Measurements from ENCODE around the gene ADAM22.

The ADAM22 gene

DNA sequence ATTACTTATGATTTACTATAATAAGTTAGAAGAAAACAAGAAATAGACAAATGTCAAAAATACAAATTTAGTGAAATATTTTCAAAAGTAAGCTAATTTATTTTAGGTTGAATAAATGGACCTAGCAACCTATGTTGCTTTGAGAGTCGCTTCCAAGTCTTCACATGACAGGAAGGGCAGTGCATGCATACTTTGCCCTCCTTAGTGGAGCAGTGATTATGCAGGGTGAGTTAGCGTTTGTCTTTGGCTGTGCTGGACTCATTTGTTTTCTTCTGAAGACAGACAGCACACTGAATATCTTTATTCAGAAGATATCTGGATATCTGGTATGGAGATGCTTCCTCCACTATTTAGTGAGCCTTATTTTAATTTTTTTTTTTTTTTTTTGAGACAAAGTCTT is 183.3 kb downstream of the ADAM22 start:
- Histone ChIP-seq H3K4me2 (no peak overlapping the region), H3K36me3 (0 out of 22 replicates have a peak, but pooled peaks cover 0 to 5% (median 0%) of the 10 kb centered on the region in 11 experiments), H3K9ac (no peak overlapping the region), H3K4me1 (peaks cover 0 to 18% (median 0%) of the 10 kb centered on the region in 10 experiments; a peak in 4 of 20 replicates), H3K4me3 (no peak overlapping the region), H3K27ac (no peak overlapping the region), H3K27me3 (no peaks in the 10 kb centered on the region), H3K9me3 (replicated peaks in 1 of 11) (no peaks in the 10 kb centered on the region), H4K20me1 (no peaks in the 10 kb centered on the region; a peak in 1 of 22 replicates)
- no peak for TF ChIP-seq Cebpa-rat (IDR thresholded peaks at IDR 0.05)

DNA sequence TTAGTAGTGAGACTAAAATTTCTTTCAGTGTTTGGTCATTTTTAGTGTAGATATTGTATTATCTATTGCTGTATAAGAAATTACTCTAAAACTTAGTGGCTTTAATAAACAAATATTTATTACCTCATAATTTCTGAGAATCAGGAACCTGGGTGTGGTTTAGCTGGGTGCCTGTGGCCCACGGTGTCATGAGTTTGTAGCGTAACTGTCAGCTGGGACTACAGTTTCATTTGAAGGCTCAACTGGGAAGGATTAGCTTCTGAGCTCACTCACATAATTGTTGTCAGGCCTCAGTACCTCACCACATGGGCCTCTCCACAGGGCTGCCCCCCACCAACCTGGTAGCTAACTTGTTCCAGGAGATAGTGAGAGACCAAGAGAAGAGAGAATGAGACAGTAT is 187.3 kb downstream of the ADAM22 start:
- Histone ChIP-seq H3K27me3 (no peaks in the 10 kb centered on the region), H3K9ac (no peak overlapping the region), H3K27ac (no peak overlapping the region), H3K36me3 (0 out of 22 replicates have a peak, but pooled peaks cover 0 to 5% (median 0%) of the 10 kb centered on the region in 11 experiments), H3K4me3 (no peak overlapping the region), H4K20me1 (no peaks in the 10 kb centered on the region), H3K9me3 (replicated peaks in 1 of 11) (no peaks in the 10 kb centered on the region), H3K4me2 (no peak overlapping the region), H3K4me1 (peaks cover 0 to 3% (median 0%) of the 10 kb centered on the region in 10 experiments; a peak in 1 of 20 replicates)
- no peak for TF ChIP-seq Cebpa-rat (IDR thresholded peaks at IDR 0.05)

GRCh38 chr7:88127637-88128290 is 193.7 kb downstream of the ADAM22 start:
- no peaks in the 10 kb centered on the region for H3K27me3 ChIP-seq
- no peaks in the 10 kb centered on the region for H3K36me3 ChIP-seq
- no peak overlapping the region for H3K9ac ChIP-seq
- peaks cover 0 to 8% (median 0%) of the 10 kb centered on the region in 10 experiments; a peak in 6 of 20 replicates for H3K4me1 ChIP-seq
- H3K4me3 ChIP-seq, result no peak overlapping the region
- H3K27ac ChIP-seq, result no peak overlapping the region
- TF ChIP-seq Cebpa-rat (IDR thresholded peaks at IDR 0.05), result no peak
- H4K20me1 ChIP-seq, result no peaks in the 10 kb centered on the region
- no peaks in the 10 kb centered on the region for H3K9me3 ChIP-seq (replicated peaks in 1 of 11)
- no peak overlapping the region for H3K4me2 ChIP-seq

GRCh38 chr7:88132725-88133124 is 198.7 kb downstream of the ADAM22 start:
- Histone ChIP-seq H3K4me3 (no peak overlapping the region), H3K4me2 (peak overlapping the region in 3 of 11 experiments; percentile 29 to 55 (median 31); a peak in 4 of 22 replicates), H3K27me3 (no peaks in the 10 kb centered on the region), H3K36me3 (no peaks in the 10 kb centered on the region), H4K20me1 (no peaks in the 10 kb centered on the region), H3K27ac (no peak overlapping the region), H3K9me3 (replicated peaks in 1 of 11) (no peaks in the 10 kb centered on the region), H3K9ac (no peak overlapping the region), H3K4me1 (peaks cover 0 to 12% (median 0%) of the 10 kb centered on the region in 10 experiments; a peak in 6 of 20 replicates)
- TF ChIP-seq Cebpa-rat (IDR thresholded peaks at IDR 0.05), result no peak

DNA sequence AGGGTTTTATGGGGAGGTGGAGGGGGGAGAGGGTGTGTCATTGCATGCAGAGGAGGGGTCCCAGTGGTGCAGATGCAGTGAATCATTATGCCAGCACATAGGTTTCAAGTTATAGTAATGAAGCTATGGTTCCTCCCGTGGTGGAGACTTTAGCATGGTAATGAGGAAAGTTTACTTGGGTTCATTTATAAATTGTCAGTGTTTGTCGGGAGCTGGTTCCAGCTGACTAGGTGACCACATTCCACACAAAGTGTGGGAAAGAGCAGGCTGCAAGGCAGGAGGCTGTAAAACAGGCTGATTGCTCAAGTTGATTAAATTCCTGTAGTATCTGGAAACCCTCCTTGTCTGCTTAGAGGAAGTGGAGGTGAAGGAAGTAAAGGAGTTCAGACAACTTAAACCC is 206.9 kb downstream of the ADAM22 start:
- TF ChIP-seq Cebpa-rat (IDR thresholded peaks at IDR 0.05), result no peak
- no peak overlapping the region for H3K4me3 ChIP-seq
- no peaks in the 10 kb centered on the region for H3K9me3 ChIP-seq (replicated peaks in 1 of 11)
- no peak overlapping the region for H3K27ac ChIP-seq
- no peaks in the 10 kb centered on the region for H3K27me3 ChIP-seq
- 0 out of 22 replicates have a peak, but pooled peaks cover 0 to 4% (median 0%) of the 10 kb centered on the region in 11 experiments for H3K36me3 ChIP-seq
- H4K20me1 ChIP-seq, result no peaks in the 10 kb centered on the region
- no peak overlapping the region for H3K9ac ChIP-seq
- peaks cover 0 to 15% (median 0%) of the 10 kb centered on the region in 10 experiments; a peak in 3 of 20 replicates for H3K4me1 ChIP-seq
- peak overlapping the region in 2 of 11 experiments; percentile 38 to 39; a peak in 3 of 22 replicates for H3K4me2 ChIP-seq

- Histone ChIP-seq H3K27ac (no peak overlapping the region), H3K27me3 (no peaks in the 10 kb centered on the region), H3K9ac (no peak overlapping the region), H3K36me3 (0 out of 22 replicates have a peak, but pooled peaks cover 0 to 4% (median 0%) of the 10 kb centered on the region in 11 experiments), H3K4me2 (no peak overlapping the region; a peak in 1 of 22 replicates), H4K20me1 (no peaks in the 10 kb centered on the region), H3K4me3 (no peak overlapping the region), H3K4me1 (peaks cover 0 to 15% (median 0%) of the 10 kb centered on the region in 10 experiments; a peak in 3 of 20 replicates), H3K9me3 (replicated peaks in 1 of 11) (no peaks in the 10 kb centered on the region)
- TF ChIP-seq Cebpa-rat (IDR thresholded peaks at IDR 0.05), result no peak
Observed at GRCh38 chr7:88141479-88141878, 207.4 kb downstream of the ADAM22 start.

DNA sequence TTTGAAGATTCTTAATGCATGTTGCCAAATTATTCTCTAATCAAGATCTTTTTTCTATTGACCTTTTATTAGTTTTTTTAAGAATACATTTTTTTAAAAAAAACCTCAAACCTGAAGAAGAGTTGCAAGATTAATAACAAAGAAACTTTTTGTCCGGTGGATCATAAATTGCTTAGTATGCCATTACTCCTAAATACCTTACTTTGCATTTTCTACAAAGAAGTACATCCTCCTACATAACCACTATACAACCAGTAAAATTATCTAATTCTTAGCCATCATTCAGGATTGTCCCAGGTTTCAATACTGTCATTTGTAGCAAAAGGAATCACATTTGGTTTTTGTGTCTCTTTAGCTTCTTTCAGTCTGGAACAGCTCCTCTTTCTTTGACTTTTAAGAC is 207.9 kb downstream of the ADAM22 start:
- Histone ChIP-seq H4K20me1 (no peaks in the 10 kb centered on the region), H3K4me3 (no peak overlapping the region), H3K36me3 (0 out of 22 replicates have a peak, but pooled peaks cover 0 to 4% (median 0%) of the 10 kb centered on the region in 11 experiments), H3K27ac (no peak overlapping the region), H3K4me1 (peaks cover 0 to 15% (median 0%) of the 10 kb centered on the region in 10 experiments; a peak in 3 of 20 replicates), H3K9me3 (replicated peaks in 1 of 11) (no peaks in the 10 kb centered on the region), H3K27me3 (no peaks in the 10 kb centered on the region), H3K9ac (no peak overlapping the region), H3K4me2 (no peak overlapping the region)
- TF ChIP-seq Cebpa-rat (IDR thresholded peaks at IDR 0.05), result no peak

- Histone ChIP-seq H3K36me3 (0 out of 22 replicates have a peak, but pooled peaks cover 0 to 6% (median 0%) of the 10 kb centered on the region in 11 experiments), H4K20me1 (no peaks in the 10 kb centered on the region), H3K27me3 (no peaks in the 10 kb centered on the region), H3K27ac (no peak overlapping the region), H3K9me3 (replicated peaks in 1 of 11) (no peaks in the 10 kb centered on the region), H3K4me3 (no peak overlapping the region), H3K4me2 (no peak overlapping the region), H3K4me1 (peaks cover 0 to 52% (median 0%) of the 10 kb centered on the region in 10 experiments; a peak in 4 of 20 replicates), H3K9ac (no peak overlapping the region)
- no peak for TF ChIP-seq Cebpa-rat (IDR thresholded peaks at IDR 0.05)
Observed at GRCh38 chr7:88146616-88147015, 212.6 kb downstream of the ADAM22 start.

DNA sequence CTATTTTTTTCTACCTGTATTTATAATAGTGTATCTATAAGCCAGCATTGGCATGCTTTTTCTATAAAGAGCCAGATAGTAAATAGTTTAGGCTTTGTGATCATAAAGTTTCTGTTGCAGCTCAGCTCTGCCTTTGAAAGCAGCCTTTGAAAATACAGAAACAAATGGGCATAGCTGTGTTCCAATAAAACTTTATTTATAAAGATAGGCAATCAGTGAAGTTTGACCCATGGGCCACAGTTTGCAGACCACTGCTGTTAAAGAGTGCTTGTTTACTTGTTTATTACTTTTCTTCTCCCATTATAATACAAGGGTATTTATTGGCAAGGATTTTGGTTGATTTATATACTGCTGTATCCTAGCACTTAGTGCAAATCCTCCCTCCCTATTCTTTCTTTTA is 213.3 kb downstream of the ADAM22 start:
- Histone ChIP-seq H4K20me1 (no peaks in the 10 kb centered on the region), H3K4me1 (peaks cover 0 to 53% (median 0%) of the 10 kb centered on the region in 10 experiments; a peak in 4 of 20 replicates)

More for the DNA sequence above, 213.3 kb downstream of the ADAM22 start:
- no peak for TF ChIP-seq Cebpa-rat (IDR thresholded peaks at IDR 0.05)
- H3K4me2 ChIP-seq, result peak overlapping the region in 2 of 11 experiments; percentile 28 to 53; a peak in 3 of 22 replicates
- H3K9ac ChIP-seq, result no peak overlapping the region
- H3K36me3 ChIP-seq, result peaks cover 0 to 6% (median 0%) of the 10 kb centered on the region in 11 experiments; a peak in 1 of 22 replicates
- H3K27me3 ChIP-seq, result no peaks in the 10 kb centered on the region
- no peak overlapping the region for H3K27ac ChIP-seq
- no peaks in the 10 kb centered on the region for H3K9me3 ChIP-seq (replicated peaks in 1 of 11)
- H3K4me3 ChIP-seq, result no peak overlapping the region

Data from BLaER1 treated with 17β-estradiol and CSF1 and Interleukin-3, amounts not matched to agents 10 nM and 100 nM (cell line).